ENCODE measurements around the gene PAFAH1B1. TPM values are rescaled to one million over a fixed set of nuclear protein-coding genes. Genes with fewer than 3 reads are reported as not detected.

The PAFAH1B1 gene
- total RNA-seq, 1 experiment from 2014 or later = 114 TPM

- TF ChIP-seq AFF4 (CRISPR knock-in tag; IDR thresholded peaks at IDR 0.05; ENCODE audit: borderline replicate concordance) (no peak), RORB (CRISPR knock-in tag; IDR thresholded peaks at IDR 0.05) (no peak), MXD4 (CRISPR knock-in tag; IDR thresholded peaks at IDR 0.05; ENCODE audit: borderline replicate concordance) (no peak), TEAD1 (CRISPR knock-in tag; IDR thresholded peaks at IDR 0.05) (no peak), ZNF281 (CRISPR knock-in tag; IDR thresholded peaks at IDR 0.05) (0 out of 2 replicates have a peak, but pooled peaks have one; percentile 36), GRHL2 (CRISPR knock-in tag; IDR thresholded peaks at IDR 0.05; ENCODE audit: insufficient replicate concordance, severe bottlenecking) (no peak), ELF4 (CRISPR knock-in tag; IDR thresholded peaks at IDR 0.05; ENCODE audit: low read depth) (no peak), ZBTB43 (CRISPR knock-in tag; IDR thresholded peaks at IDR 0.05) (no peak), OVOL2 (CRISPR knock-in tag; IDR thresholded peaks at IDR 0.05; ENCODE audit: borderline replicate concordance) (no peak), NFE2L1 (CRISPR knock-in tag; IDR thresholded peaks at IDR 0.05) (no peak), ZSCAN18 (CRISPR knock-in tag; IDR thresholded peaks at IDR 0.05) (no peak), TCF7 (CRISPR knock-in tag; IDR thresholded peaks at IDR 0.05; ENCODE audit: low read depth) (peak; percentile 48; the same call in 1 of the 2 replicates)
- TF ChIP-seq, protein P1, sequence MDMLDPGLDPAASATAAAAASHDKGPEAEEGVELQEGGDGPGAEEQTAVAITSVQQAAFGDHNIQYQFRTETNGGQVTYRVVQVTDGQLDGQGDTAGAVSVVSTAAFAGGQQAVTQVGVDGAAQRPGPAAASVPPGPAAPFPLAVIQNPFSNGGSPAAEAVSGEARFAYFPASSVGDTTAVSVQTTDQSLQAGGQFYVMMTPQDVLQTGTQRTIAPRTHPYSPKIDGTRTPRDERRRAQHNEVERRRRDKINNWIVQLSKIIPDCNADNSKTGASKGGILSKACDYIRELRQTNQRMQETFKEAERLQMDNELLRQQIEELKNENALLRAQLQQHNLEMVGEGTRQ (CRISPR knock-in tag; IDR thresholded peaks at IDR 0.05) = no peak
These were observed 130.7 kb downstream of the PAFAH1B1 start (continued) for GRCh38 chr17:2723997-2724783.

- Mint-ChIP-seq H3K27me3 (ENCODE audit: low read depth) (peaks cover 8% of the 10 kb centered on the region), H3K27ac (no peak overlapping the region), H3K4me3 (peak overlapping the region; percentile 50), H3K36me3 (peaks cover 14% of the 10 kb centered on the region), H3K9me3 (no peaks in the 10 kb centered on the region), H3K4me1 (peaks cover 25% of the 10 kb centered on the region)
- DNase-seq (ENCODE audit: low spot score) (peak; percentile 73), ATAC-seq (peak; percentile 58)
- ChIA-PET POLR2A (interaction anchor here (0.5 to 1.3 kb wide), 5 partner anchors 14 to 294 kb away, joined by 3 to 4 read pairs (median 4); partner anchors contain the start of gene CCDC92B), CTCF (interaction anchor here (0.6 to 3.6 kb wide), 18 partner anchors 10 to 372 kb away, joined by 3 to 36 read pairs (median 6); no protein-coding TSS in a partner anchor)
- TF ChIP-seq ATF6 (CRISPR knock-in tag; IDR thresholded peaks at IDR 0.05) (no peak), NR1H2 (CRISPR knock-in tag; IDR thresholded peaks at IDR 0.05) (no peak), ZNF232 (CRISPR knock-in tag; IDR thresholded peaks at IDR 0.05) (no peak), MLX (CRISPR knock-in tag; IDR thresholded peaks at IDR 0.05) (no peak), CREB1 (CRISPR knock-in tag; IDR thresholded peaks at IDR 0.05) (no peak), ZNF219 (CRISPR knock-in tag; IDR thresholded peaks at IDR 0.05; ENCODE audit: borderline replicate concordance) (no peak; the same call in 1 of the 2 replicates), PRRX2 (CRISPR knock-in tag; IDR thresholded peaks at IDR 0.05) (no peak), OVOL2 (CRISPR knock-in tag; IDR thresholded peaks at IDR 0.05; ENCODE audit: borderline replicate concordance) (no peak), ZNF423 (CRISPR knock-in tag; IDR thresholded peaks at IDR 0.05) (no peak)
These were observed 131.3 kb downstream of the PAFAH1B1 start for GRCh38 chr17:2724784-2725164.

Measured in WTC11 (cell line).